Activated B cell treated with CpG ODN at 0.5 μM for 24 hours (primary cell): ENCODE measurements around the gene ANXA2R. TPM values are rescaled to one million over a fixed set of nuclear protein-coding genes. Genes with fewer than 3 reads are reported as not detected.

Experiments
- ATAC-seq: fragments of 200-7000 bp; cut with Tn5 transposase; one replicate; pipeline ENCODE4 v1.10.0; 2021; ENCODE audit warnings: low read depth, mild to moderate bottlenecking, moderate library complexity
- CTCF ChIA-PET: fragments of 350-600 bp; sonication (Branson Sonifier 250); formaldehyde crosslinking; loops from one replicate; lab custom pipeline; 2021; ENCODE audit warnings: antibody characterized with exemption; lab: Charles Lee
- POLR2A ChIA-PET: fragments of 350-600 bp; sonication (Branson Sonifier 250); formaldehyde crosslinking; loops from one replicate; lab custom pipeline; 2021; ENCODE audit warnings: antibody characterized with exemption; lab: Charles Lee
- DNase-seq: peaks from one replicate; pipeline ENCODE4 v3.0.0; 2022
- H3K27ac Mint-ChIP-seq: one replicate; pipeline ENCODE4 v1.8.0; 2020; ENCODE audit warnings: mixed read lengths
- H3K27me3 Mint-ChIP-seq: one replicate; pipeline ENCODE4 v1.8.0; 2021; ENCODE audit warnings: mixed read lengths
- H3K36me3 Mint-ChIP-seq: one replicate; pipeline ENCODE4 v1.8.0; 2021; ENCODE audit warnings: low read depth, mixed read lengths
- H3K4me1 Mint-ChIP-seq: one replicate; pipeline ENCODE4 v1.8.0; 2021; ENCODE audit warnings: mixed read lengths
- H3K4me3 Mint-ChIP-seq: one replicate; pipeline ENCODE4 v1.8.0; 2020; ENCODE audit warnings: mild to moderate bottlenecking, mixed read lengths
- H3K9me3 Mint-ChIP-seq: one replicate; pipeline ENCODE4 v1.8.0; 2020; ENCODE audit warnings: mixed read lengths
- CTCF ChIP-seq: fragments of 200-600 bp; IDR thresholded peaks from one replicate; pipeline ENCODE4 v1.8.0; 2022; ENCODE audit warnings: antibody characterized with exemption, mild to moderate bottlenecking
- intact Hi-C: fragments of 100-400 bp; cut with micrococcal nuclease; formaldehyde crosslinking; loops from one replicate; pipeline ENCODE4 v1.15.1; 2024
- total RNA-seq: library from RNA; stranded (reverse); gene quantifications from 2 replicates; pipeline ENCODE4 v1.2.3, GENCODE V29; 2022

ANXA2R gene
- total RNA-seq, 1 donor from 2014 or later: 7.9 TPM

DNA sequence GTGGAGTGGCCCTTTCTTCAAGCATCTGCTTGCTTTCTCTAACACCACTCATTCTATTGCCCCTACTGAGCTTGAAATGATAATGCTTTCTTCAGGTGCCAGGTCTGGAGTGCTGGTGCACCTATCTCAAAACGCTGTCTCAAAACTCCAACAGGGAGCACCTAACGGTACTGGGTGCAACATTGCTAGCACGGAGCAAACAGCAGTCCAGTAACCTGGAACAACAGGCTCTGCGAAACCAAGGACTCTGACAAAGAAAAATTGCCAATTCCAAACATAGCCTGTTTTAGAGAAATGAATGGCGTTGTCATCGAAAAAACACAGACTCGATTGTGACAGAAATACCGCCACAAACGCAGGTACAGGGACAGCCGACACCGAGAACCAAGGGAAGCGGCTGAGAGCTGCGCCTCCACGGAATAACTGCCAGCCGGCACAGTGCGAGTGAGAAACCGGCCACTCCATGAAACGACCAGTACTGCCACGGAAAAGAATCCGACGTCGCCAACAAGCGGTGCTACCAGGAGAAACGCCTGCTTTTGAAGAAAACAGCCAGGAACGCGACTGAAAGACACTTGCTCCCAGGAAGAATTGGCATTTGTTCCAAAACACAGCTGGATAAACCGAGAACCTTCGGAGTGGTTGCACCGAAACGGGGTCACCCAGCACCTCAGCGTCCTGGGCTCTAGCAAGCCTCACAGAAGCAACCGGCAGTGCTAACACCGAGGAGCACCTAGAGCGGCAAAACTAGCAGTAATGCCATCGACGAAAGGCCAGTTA is 3.1 kb downstream of the ANXA2R start:
- H3K4me1 Mint-ChIP-seq: peaks cover 48% of the 10 kb centered on the region

DNA sequence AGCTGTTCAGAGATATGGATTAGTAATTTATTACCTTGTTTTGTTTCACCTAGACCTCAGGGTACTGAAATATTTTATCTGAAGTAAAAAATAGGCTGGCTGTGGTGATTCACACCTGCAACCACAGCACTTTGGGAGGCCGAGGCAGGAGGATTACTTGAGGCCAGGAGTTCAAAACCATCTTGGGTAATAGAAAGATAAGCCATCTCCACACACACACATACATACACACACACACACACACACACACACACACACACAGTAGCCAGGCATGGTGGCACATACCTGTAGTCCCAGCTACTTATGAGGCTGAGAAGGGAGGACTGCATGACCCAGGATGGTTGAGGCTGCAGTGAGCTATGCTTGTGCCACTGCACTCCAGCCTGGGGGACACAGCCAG is 3.7 kb downstream of the ANXA2R start:
- Mint-ChIP-seq H3K36me3 (peaks cover 9% of the 10 kb centered on the region), H3K4me3 (no peak overlapping the region), H3K4me1 (peaks cover 48% of the 10 kb centered on the region), H3K27me3 (no peaks in the 10 kb centered on the region), H3K9me3 (no peaks in the 10 kb centered on the region), H3K27ac (peak overlapping the region; percentile 79)
- ATAC-seq: no peak
- POLR2A ChIA-PET: interaction anchor here (3.5 to 9.9 kb wide), 5 partner anchors 17 to 84 kb away, joined by 26 to 475 read pairs (median 261); partner anchors contain the start of gene ZNF131
- no peak for TF ChIP-seq CTCF
- intact Hi-C loops: no loop called here
- DNase-seq: no peak
- CTCF ChIA-PET: interaction anchor here (3.9 to 4.5 kb wide), 3 partner anchors 16 to 41 kb away, joined by 25 to 46 read pairs (median 34); no protein-coding TSS in a partner anchor

More for the DNA sequence above, 3.1 kb downstream of the ANXA2R start:
- H3K27me3 Mint-ChIP-seq: no peaks in the 10 kb centered on the region
- intact Hi-C loops: no loop called here
- ATAC-seq (no peak), DNase-seq (no peak)
- H3K9me3 Mint-ChIP-seq: no peaks in the 10 kb centered on the region
- H3K4me3 Mint-ChIP-seq: peak overlapping the region; percentile 74
- H3K27ac Mint-ChIP-seq: peak overlapping the region; percentile 79
- POLR2A ChIA-PET: interaction anchor here (1.9 to 9.9 kb wide), 8 partner anchors 10 to 447 kb away, joined by 8 to 475 read pairs (median 78); partner anchors contain the start of genes TMEM267 and ZNF131
- TF ChIP-seq CTCF: no peak
- CTCF ChIA-PET: interaction anchor here (1.7 to 4.5 kb wide), 4 partner anchors 17 to 42 kb away, joined by 5 to 46 read pairs (median 30); no protein-coding TSS in a partner anchor
- H3K36me3 Mint-ChIP-seq: peaks cover 13% of the 10 kb centered on the region

DNA sequence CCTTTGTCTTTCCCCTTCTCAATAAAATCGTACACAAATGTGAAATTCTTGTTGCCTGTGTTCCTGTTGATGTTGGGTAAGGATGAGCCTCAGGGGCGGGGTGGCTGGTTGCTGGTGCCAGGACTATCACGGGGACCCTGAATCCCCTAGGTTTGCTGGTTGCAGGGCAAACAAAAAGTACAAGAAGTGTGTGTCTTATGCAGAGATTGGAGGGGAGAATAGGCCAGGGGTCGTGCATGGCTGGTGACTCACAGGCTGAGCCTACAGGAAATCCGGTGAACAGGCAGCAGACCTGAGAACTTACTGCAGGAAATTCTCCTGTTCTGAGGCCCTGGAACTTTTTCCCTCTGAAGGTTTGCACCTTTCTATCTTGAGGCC is 5.5 kb downstream of the ANXA2R start:
- TF ChIP-seq CTCF: no peak
- CTCF ChIA-PET: no interaction called here
- Mint-ChIP-seq H3K9me3 (no peaks in the 10 kb centered on the region), H3K4me3 (no peak overlapping the region), H3K27ac (peak overlapping the region; percentile 77), H3K4me1 (peaks cover 44% of the 10 kb centered on the region), H3K36me3 (peaks cover 2% of the 10 kb centered on the region), H3K27me3 (no peaks in the 10 kb centered on the region)
- intact Hi-C loops: no loop called here
- no peak for DNase-seq
- no peak for ATAC-seq
- POLR2A ChIA-PET: no interaction called here

GRCh38 chr5:43033841-43034590 is 6.1 kb downstream of the ANXA2R start:
- peak overlapping the region; percentile 77 for H3K27ac Mint-ChIP-seq
- H3K36me3 Mint-ChIP-seq: no peaks in the 10 kb centered on the region
- peaks cover 40% of the 10 kb centered on the region for H3K4me1 Mint-ChIP-seq
- CTCF ChIA-PET: no interaction called here
- DNase-seq (no peak), ATAC-seq (no peak)
- no peak for TF ChIP-seq CTCF
- POLR2A ChIA-PET: interaction anchor here (1.0 kb wide), 1 partner anchor 14 kb away, joined by 3 read pairs; no protein-coding TSS in a partner anchor
- H3K27me3 Mint-ChIP-seq: no peaks in the 10 kb centered on the region
- intact Hi-C loops: no loop called here
- no peak overlapping the region for H3K4me3 Mint-ChIP-seq
- H3K9me3 Mint-ChIP-seq: no peaks in the 10 kb centered on the region
